HG03520 (cell line): ENCODE data around the gene ZNF446.
"Not testable (repeated sequence)": the region's sequence is repeated elsewhere in the genome, so short reads cannot be mapped to it uniquely, and the experiment has no call there.

Experiments
- ATAC-seq: cut with Tn5 transposase; IDR thresholded peaks from one replicate; pipeline ENCODE4 v1.9.1; 2021; ENCODE audit warnings: mild to moderate bottlenecking, moderate library complexity; ENCODE audit not compliant: unreplicated experiment

Gene ZNF446

DNA sequence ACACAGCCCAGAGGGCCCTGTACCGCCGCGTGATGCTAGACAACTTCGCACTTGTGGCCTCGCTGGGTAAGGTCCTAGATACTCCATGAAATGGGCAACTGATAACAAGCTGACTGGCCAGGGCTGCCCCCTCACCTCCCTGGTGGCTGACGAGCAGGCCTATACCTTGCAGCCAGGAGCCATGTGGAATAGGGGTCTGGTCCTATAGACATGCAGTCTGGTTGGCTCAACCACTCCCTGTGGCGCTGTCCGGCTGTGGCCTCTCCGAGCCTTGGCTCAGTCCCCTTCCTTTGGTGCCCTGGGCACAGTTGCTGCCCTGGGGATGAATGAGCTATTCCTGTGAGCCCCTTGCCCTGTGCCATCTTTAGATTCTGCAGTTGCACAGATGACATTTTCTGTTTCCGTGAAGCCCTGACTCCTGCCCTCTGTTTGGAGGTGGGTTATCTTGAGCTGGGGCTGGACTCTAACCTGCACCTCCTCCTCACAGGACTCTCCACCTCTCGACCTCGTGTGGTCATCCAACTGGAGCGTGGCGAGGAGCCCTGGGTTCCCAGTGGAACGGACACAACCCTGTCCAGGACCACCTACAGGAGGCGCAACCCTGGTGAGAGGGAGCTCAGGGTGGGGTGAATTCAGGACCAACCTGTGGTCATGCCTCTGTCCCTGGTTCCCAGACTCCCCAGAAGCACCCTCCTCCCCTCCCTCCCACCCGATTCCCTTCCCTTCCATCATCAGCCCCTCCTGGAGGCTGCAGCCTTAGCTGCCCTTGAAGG, 6.7 kb upstream of the ZNF446 start:
- ATAC-seq = no peak

DNA sequence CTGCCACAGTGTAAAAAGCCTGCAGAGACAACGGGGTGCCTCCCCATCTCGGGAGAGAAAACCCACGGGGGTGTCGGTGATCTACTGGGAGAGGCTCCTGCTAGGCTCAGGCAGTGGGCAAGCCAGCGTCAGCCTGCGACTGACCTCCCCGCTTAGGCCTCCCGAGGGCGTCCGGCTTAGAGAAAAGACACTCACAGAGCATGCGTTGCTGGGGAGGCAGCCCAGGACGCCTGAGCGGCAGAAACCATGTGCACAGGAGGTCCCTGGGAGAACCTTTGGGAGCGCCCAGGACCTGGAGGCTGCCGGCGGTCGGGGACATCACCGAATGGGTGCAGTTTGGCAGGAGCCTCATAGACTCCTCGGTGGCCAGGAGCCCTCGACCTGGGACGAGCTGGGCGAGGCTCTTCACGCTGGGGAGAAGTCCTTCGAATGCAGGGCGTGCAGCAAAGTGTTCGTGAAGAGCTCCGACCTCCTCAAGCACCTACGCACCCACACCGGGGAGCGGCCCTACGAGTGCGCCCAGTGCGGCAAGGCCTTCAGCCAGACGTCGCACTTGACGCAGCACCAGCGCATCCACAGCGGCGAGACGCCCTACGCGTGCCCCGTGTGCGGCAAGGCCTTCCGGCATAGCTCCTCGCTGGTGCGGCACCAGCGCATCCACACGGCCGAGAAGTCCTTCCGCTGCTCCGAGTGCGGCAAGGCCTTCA, 5.2 kb upstream of the ZNF446 start:
- ATAC-seq = not testable (repeated sequence)

DNA sequence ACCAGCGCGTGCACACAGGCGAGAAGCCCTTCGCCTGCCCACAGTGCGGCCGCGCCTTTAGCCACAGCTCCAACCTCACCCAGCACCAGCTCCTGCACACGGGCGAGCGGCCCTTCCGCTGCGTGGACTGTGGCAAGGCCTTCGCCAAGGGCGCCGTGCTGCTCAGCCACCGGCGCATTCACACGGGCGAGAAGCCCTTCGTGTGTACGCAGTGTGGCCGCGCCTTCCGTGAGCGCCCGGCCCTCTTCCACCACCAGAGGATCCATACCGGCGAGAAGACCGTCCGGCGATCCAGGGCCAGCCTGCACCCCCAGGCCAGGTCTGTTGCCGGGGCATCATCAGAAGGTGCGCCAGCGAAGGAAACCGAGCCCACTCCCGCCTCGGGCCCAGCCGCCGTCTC, 4.4 kb upstream of the ZNF446 start:
- no peak for ATAC-seq

DNA sequence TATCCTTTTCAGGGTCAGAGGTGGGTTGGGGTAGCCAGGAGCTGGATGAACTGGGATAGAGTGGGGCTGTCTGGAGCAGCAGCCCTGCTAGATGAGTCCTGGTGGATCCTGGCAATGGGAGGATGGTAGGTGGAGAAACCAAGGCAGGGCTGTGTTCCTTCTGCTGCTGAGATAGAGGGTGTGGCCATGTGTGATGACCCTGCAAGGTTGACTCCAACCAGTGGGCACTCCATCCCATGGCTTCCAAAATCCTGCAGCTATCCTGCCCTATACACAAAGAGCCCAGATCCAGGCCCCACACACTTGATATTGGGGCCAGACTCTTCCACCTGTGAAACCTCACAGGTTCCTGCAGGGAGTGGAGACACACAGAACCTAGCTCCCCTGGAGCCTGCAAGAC, 2.4 kb upstream of the ZNF446 start:
- no peak for ATAC-seq

DNA sequence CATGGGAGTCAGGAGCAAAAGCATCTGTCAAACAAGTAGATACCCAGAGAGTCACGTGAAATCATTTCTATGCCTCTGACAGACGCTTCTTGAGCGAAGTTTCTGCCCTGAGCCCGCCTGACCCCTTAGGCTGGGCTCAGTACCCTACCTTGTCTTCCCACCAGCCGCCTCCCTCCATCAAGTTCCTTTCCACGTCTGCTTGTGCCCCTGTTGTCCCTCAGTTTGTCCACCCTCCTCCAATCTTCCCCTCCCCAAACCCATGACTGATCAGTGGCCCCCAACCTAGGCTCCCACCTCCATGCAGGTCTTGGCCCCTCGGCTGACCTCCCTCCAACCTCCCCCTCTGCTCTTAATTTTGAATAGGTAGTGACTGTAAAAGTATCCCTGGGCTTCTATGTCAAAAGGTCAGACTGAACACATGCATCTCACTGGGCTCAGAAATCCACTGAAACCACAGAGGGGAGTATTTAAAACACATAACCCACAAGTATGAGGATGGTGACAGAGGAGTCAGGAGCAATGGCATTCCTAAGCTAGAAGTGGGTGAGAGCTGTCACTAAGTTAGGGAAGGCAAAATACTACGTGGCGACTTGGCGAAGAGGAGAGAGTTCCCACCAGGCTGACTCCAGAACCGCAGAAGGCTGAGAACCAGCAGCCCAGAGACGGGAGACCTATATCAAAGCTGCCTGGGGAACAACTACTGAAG, 1.7 kb upstream of the ZNF446 start:
- ATAC-seq = no peak

DNA sequence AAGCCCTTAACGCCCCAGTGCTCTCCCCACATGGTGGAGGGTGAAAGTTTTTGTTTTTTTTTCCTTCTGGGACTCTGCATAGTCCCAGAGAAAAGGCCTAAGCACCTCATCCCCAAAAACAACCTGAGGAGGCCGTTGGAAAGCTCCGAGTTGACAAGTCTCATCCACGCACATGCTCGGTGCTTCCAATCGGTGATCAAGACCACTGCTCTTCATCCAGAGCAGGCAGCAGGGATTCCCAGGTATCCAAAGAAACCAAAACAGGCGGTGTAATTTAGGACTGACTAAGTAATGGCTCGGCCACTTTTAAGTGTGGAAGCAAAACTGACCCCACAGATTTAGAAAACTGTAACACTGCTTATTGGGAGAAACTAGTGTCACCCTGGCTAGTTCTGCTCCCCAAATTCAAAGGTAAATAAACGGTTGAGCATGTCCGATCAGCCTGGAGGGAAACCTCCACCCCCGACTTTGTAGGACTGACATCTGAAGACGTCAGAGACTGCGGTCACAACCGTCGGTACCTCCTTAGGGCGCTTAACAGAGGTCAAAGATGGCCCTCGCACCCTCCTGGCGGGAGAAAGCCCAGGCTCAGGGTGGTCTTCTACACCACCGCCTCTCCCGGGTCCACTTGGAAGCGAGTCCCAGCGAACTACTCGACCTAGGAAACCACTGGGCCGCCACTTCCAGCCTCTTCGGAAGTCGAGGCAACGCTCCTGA, 997 bp upstream of the ZNF446 start:
- no peak for ATAC-seq

DNA sequence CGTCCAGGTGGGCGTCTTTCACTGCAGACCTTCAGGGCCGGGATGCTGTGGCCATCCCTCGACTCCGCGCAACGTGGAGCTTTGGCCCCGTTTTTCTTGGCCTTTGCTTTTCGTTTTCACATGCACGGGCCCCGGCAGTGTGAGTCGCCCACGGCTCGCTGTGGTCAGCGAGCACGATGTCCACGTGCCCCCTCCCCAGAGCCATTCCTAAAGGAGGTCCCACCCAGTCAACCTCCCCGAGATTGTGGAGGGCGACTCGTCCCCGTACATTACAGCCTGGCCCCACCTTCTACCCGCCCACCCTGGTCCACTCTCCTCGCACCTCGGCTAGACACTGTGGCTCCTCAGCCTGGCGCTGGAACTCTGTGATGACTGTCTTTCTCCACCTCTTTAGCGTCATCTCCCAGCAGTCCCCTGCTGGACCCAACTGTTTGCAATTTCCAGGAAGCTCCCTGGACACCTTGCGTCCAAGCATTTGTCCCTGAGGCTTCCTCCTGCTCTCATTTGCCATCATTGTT, 405 bp downstream of the ZNF446 start:
- ATAC-seq = no peak

DNA sequence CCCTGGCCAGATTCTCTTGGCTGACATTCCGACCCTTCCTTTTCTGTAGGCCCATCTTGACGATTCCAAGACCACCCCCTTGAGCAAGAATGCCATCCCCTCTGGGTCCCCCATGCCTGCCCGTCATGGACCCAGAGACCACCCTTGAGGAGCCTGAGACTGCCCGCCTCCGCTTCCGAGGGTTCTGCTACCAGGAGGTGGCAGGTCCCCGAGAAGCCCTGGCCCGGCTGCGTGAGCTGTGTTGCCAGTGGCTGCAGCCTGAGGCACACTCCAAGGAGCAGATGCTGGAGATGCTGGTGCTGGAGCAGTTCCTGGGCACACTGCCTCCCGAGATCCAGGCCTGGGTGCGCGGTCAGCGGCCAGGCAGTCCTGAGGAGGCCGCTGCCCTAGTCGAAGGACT, 978 bp downstream of the ZNF446 start:
- no peak for ATAC-seq

DNA sequence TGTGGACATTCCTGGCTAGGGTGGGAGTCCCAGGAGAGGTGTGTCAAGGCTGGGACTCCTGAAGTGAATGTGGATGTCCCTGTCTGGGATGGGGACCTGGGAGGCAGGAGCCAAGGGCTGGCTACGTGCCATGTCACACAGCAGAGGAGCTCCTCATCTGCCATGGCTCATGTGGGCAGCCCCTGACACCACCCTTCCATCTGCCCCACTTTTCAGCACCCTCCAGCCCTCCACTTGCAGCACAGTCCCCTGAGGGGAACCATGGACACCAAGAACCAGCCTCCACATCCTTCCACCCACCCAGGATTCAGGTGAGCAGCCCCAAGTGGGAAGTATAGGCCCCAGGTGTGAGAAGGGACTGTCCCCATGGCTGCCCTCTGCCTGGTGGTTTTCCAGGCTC, 1.7 kb downstream of the ZNF446 start:
- ATAC-seq = no peak

DNA sequence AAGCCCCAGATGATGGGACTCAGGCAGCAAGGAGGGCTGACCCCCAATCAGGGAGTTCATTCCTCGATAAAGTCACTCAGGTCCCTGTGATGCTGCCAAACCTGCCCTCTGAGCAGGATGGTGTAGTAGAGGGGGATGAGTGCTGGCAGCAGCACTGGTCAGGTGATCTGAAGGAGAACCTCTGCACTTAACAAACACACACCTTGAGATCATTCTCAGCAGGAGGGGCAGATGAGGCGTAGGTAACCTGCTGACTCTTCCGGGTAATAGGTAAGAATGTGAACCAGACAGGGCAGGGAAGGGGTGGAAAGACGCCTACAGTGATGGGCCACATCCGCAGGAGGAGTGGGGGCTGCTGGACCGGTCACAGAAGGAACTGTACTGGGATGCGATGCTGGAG, 3.2 kb downstream of the ZNF446 start:
- no peak for ATAC-seq

DNA sequence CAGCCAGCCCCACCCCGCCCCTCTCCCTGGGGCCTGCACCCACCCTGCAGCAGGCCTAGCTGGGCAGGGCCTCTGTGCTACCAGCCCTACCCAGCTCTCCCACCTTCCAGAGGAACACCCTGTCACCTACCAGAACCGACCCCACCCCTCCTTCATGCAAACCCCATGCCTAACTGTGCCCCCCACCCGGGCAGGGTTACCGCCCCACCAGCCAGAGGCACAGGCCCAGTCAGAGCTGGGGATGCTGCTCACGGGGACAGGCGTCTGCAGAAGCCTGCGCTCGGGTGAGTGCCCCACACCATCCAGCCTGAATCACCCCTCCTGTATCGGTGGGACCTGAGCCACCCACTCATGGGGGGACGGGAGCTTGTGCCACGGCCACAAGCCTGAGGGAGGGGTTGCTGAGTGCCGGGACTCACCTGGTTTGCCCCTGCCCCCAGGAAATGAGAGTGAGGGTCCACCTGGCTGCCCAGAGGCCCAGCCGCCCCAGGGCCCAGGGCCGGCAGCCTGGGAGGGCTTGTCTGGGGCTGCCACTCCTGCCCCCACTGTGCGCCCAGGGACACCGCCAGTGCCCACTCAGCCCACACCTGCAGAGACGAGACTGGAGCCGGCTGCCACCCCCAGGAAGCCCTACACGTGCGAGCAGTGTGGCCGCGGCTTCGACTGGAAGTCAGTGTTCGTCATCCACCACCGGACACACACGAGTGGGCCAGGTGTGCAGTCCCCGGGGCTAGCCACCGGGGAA, 3.8 kb downstream of the ZNF446 start:
- ATAC-seq = no peak

DNA sequence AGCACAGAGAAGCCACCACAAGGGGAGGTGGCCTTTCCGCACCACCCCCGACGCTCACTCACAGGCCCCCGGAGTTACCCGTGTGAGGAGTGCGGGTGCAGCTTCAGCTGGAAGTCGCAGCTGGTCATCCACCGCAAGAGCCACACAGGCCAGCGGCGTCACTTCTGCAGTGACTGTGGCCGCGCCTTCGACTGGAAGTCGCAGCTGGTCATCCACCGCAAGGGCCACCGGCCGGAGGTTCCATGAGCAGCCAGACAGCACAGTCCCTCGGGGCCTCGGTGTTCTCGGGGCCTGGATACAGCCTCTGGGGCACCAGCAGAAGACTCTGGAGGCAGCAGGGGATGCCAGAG, 4.3 kb downstream of the ZNF446 start:
- ATAC-seq = no peak

DNA sequence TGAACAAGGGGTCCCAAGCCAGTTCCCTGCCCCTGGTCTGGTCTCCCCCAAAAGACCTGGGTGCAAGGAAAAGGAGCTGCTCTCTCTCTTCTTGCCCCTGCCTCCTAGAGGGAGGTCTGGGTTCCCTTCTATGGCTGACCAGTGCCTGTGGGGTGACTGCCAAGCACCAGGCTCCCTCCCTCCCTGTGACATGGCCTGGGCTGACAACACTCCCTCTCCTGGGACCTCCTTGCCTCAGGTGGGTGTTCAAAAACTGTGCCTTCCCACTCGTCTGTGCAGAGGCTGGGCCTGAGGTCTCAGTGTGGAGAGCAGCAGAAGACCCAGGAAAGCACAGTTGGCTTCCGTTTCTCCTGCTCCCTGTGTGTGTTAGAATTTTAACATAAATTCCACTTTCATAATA, 4.7 kb downstream of the ZNF446 start:
- no peak for ATAC-seq

DNA sequence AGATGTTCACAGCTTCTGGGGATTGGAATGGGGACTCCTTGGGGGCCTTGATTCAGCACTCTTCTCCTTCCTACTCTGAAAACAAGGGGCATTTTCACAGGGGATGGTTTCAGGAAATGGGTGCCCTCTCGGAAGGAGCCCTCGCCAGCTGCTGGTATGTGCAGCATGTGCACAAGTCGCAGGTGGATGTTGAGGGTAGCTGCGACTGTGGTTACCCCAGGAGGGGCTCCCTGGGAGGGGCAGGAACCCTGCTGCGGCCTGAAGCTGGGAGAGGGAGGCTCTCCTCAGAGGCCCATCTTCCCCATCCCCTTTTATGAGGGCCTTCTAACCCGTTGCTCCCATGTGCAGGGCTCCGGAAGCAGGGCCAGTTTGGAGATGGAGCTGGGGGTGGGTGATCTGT, 6.2 kb downstream of the ZNF446 start:
- no peak for ATAC-seq

DNA sequence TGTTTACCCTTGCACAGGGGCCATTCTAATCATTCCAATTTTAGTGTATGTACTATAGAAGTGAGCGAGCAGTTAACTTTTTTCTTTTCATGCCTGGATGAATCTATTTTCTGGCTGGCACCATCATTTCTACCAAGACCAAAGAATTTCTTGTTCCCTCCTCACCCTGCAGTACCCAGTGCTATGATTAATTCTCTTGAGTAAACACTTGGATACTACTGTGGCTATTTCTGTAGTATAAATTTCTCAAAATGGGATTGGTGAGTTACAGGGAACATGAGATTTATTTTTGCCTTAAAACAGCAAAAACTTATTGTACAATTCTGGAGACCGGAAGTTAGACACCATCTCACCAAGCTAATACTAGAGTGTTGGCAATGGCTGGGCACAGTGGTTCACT, 7.6 kb downstream of the ZNF446 start:
- no peak for ATAC-seq

DNA sequence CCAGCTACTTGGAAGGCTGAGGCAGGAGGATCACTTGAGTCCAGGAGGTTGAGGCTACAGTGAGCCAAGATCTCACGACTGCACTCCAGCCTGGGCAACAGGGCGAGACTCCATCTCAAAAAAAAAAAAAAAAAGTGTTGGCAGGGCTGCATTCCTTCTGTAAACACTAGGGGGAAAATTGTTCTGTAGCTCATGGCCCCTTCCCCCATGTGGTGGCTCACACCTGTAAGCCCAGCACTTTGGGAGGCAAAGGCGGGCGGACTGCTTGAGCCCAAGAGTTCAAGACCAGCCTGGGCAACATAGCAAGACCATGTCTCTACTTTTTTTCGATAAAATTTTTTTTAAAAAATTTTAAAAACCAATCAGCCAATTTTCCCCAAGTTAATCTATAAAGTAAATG, 8.2 kb downstream of the ZNF446 start:
- not testable (repeated sequence) for ATAC-seq

DNA sequence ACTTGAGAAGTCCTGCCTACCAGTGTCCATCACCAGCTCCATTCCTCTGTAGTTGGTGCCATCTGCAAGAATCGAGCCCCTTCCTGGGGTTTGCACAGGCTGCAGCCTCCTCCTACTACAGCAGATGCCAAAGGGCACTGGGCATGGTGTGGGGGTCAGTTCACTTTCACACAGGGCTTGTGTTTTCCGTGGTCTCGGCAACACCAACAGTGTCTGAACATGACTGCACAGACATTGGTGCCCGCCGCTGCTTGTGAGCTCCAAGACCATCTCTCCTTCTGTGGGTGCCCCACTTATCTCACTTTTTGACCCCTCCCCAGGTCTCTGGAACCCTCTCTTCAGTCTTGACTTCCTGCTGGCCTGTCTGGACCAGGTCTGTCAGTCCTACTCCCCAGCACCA, 15.2 kb downstream of the ZNF446 start:
- ATAC-seq = no peak

DNA sequence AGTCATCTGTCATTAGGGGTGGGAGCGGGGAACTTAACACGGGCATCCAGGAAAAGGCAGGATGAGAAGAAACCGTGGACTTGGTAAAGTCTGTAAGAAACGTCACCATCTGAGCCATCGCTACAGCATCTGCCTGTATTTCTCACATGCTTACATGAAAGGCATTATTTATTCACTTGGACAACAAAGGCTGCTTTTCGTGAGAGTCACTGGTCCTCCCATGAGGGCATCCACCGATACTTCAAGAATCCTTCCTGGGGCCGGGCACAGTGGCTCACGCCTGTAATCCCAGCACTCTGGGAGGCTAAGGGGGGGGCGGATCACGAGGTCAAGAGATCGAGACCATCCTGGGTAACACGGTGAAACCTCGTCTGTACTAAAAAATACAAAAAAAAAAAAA, 16.1 kb downstream of the ZNF446 start:
- ATAC-seq = no peak

DNA sequence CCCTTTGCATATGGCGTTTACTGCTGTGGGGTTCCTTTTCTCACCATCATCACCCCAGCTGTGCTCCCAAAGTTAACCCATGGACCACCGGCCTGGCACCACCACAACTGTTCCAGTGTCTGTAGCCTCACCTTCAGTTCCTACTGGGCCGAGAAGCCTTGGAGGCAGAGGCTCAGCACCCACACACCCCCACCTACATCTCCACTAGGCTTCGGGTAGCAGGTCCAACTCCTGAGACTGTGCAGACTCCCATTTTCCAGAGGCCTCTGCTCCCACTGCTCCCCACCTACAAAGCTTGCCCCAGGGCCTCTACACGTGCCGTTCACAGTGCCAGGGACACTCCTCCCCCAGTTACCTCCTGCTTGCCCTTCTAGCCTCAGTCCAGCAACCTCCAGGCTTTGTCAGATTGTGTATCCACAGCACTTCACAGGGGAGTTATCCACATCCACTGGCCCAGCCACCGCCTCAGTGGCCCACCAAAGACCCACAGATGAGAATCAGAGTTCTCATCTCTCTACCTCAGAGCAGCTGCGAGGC, 21.6 kb downstream of the ZNF446 start:
- no peak for ATAC-seq

DNA sequence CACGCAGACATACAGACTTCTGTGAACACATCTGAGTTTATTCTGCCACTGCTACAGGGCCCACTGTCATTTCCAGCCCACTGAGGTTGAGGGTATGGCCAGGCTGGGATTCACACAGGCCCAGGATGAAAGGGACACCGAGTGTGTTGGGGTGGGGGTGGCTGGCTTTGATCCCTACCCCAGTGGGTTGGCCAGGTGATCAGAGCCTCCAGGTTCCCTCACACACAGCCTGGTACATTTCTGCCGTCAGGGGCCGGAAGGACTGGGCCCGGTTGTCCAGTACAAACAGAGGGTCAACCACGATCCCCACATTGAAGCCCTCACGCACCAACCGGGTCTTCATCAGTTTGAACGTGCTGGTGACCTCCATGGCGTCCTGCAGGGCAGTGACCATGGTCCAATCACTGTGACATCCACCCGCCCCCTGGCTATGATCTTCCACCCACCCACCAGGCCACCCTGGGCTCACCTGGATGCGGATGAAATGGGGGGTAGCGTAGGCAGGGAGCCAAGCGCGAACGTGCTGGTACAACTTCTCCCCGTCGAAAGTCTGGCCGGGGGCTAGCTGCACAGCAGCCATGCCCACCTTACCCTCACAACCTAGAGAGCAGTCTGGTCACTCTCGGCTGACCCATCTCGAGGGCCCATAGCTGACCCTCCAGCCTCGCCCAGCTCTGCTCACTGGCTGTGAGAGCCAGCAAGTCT, 22.3 kb downstream of the ZNF446 start:
- no peak for ATAC-seq
